HepG2 (cell line): ENCODE results near the gene PPP1R1A. TPM values are rescaled to one million over a fixed set of nuclear protein-coding genes. Genes with fewer than 3 reads are reported as not detected.

Experiments
- ATAC-seq: fragments of 200-7000 bp; cut with Tn5 transposase; 3 replicates; pipeline ENCODE4 v1.9.1; 2020; ENCODE audit warnings: mild to moderate bottlenecking, moderate library complexity
- BruUV-seq: library from RNA; stranded (reverse); fragments of 400-500 nt; replicated peaks from 2 replicates; lab custom pipeline; 2021; lab: Mats Ljungman, UMichigan
- CTCF ChIA-PET: fragments of 300-600 bp; formaldehyde crosslinking; extraction: SDS; loops from one replicate; lab custom pipeline; 2021; ENCODE audit warnings: low total read pairs, inconsistent platforms, low intra/inter-chr PET ratio; lab: Yijun Ruan, JAX
- POLR2A ChIA-PET: fragments of 350-600 bp; sonication (Branson Sonifier 250); formaldehyde crosslinking; loops from one replicate; lab custom pipeline; 2020; ENCODE audit warnings: antibody characterized with exemption, inconsistent platforms; lab: Yijun Ruan, JAX
- DNase-seq: peaks from one replicate; pipeline ENCODE4 v3.0.0-alpha.2; 2015; ENCODE audit warnings: low spot score
- FAIRE-seq: peaks from 3 replicates; lab custom pipeline; 2011; peaks lifted over from hg19 to GRCh38; lab: Jason Lieb, UNC
- H2AFZ ChIP-seq: one replicate; pipeline ENCODE4 v1.6.1; 2011; ENCODE audit warnings: low read length, inconsistent platforms
- H3K27ac ChIP-seq: fragments of 300-600 bp; 3 replicates; pipeline ENCODE4 v1.8.0; 2011; ENCODE audit warnings: mixed run types, mild to moderate bottlenecking, mixed read lengths, low read length, inconsistent platforms; ENCODE audit not compliant: insufficient read depth; ENCODE audit errors: extremely low read length
- H3K27me3 ChIP-seq, 2 experiments: fragments of 200-600 bp in 1 of 2; 2 replicates in 1 of 2; 3 replicates in 1 of 2; pipeline versions ENCODE4 v1.6.0 to v1.8.0; 2011; ENCODE audit warnings: low read length in 2 of 2, mild to moderate bottlenecking in 2 of 2, moderate library complexity in 2 of 2, inconsistent platforms in 1 of 2; ENCODE audit not compliant: insufficient read depth in 2 of 2, control insufficient read depth in 1 of 2
- H3K36me3 ChIP-seq, 2 experiments: fragments of 200-600 bp in 1 of 2; replicated peaks in 1 of 2; 2 replicates in 1 of 2; 3 replicates in 1 of 2; pipeline versions ENCODE4 v1.5.1 to v1.8.0; 2011; ENCODE audit warnings: low read length in 2 of 2, inconsistent platforms in 1 of 2; ENCODE audit not compliant: insufficient read depth in 2 of 2, control insufficient read depth in 1 of 2
- H3K4me1 ChIP-seq: 2 replicates; pipeline ENCODE4 v1.5.1; 2012; ENCODE audit warnings: low read length, inconsistent platforms; ENCODE audit not compliant: insufficient read depth
- H3K4me2 ChIP-seq: 2 replicates; pipeline ENCODE4 v1.6.0; 2011; ENCODE audit warnings: low read depth, low read length, inconsistent platforms
- H3K4me3 ChIP-seq, 3 experiments: fragments of 200-600 bp in 1 of 3; sonication (generic), shearing (Covaris generic) in 1 of 3; replicated peaks in 1 of 3; 2 replicates each; pipeline ENCODE4 v1.5.1; 2011 to 2016; ENCODE audit warnings: low read length in 3 of 3, inconsistent platforms in 2 of 3, low read depth in 2 of 3, mild to moderate bottlenecking in 2 of 3, control low read depth in 1 of 3, mixed read lengths in 1 of 3; ENCODE audit not compliant: insufficient read depth in 1 of 3
- H3K79me2 ChIP-seq: one replicate; pipeline ENCODE4 v1.6.1; 2011; ENCODE audit warnings: low read length, inconsistent platforms; ENCODE audit not compliant: insufficient read depth
- H3K9ac ChIP-seq: 2 replicates; pipeline ENCODE4 v1.6.0; 2011; ENCODE audit warnings: mild to moderate bottlenecking, low read depth, low read length, inconsistent platforms; ENCODE audit not compliant: insufficient read depth
- H3K9me3 ChIP-seq: 2 replicates; pipeline ENCODE4 v1.5.1; 2012; ENCODE audit warnings: mild to moderate bottlenecking, low read length
- H4K20me1 ChIP-seq: 2 replicates; pipeline ENCODE4 v1.6.0; 2011; ENCODE audit warnings: inconsistent platforms, mild to moderate bottlenecking, low read length, moderate library complexity; ENCODE audit not compliant: insufficient read depth
- DMAP1 ChIP-seq: IDR thresholded peaks from 2 replicates; pipeline ENCODE4 v1.6.1; 2016
- ERF ChIP-seq: IDR thresholded peaks from 2 replicates; pipeline ENCODE4 v1.6.1; 2018; ENCODE audit warnings: missing biosample characterization, missing genetic modification reagents
- FLYWCH1 ChIP-seq: sonication (generic); formaldehyde crosslinking; IDR thresholded peaks from 2 replicates; pipeline ENCODE4 v1.8.1; 2023; ENCODE audit warnings: mild to moderate bottlenecking, missing genetic modification reagents
- SIN3A ChIP-seq: IDR thresholded peaks from 2 replicates; pipeline ENCODE4 v1.6.1; 2011; ENCODE audit warnings: low read depth, mild to moderate bottlenecking, control low read depth, low read length, borderline replicate concordance
- TAF1 ChIP-seq: sonication (generic); formaldehyde crosslinking; IDR thresholded peaks from 2 replicates; pipeline ENCODE4 v1.4.0; 2020; ENCODE audit warnings: missing genetic modification reagents
- XRCC5 ChIP-seq: fragments of 200-400 bp; formaldehyde crosslinking; optimal IDR thresholded peaks from 2 replicates; pipeline ENCODE3; 2017; ENCODE audit warnings: mild to moderate bottlenecking, low read length
- ZBTB7B ChIP-seq: sonication (generic); formaldehyde crosslinking; IDR thresholded peaks from 2 replicates; pipeline ENCODE4 v1.4.0; 2020; ENCODE audit warnings: missing genetic modification reagents
- ZFP41 ChIP-seq: sonication (generic); formaldehyde crosslinking; IDR thresholded peaks from 2 replicates; pipeline ENCODE4 v1.4.0; 2020; ENCODE audit warnings: mild to moderate bottlenecking, missing genetic modification reagents, borderline replicate concordance
- ZIK1 ChIP-seq: sonication (generic); formaldehyde crosslinking; IDR thresholded peaks from 2 replicates; pipeline ENCODE4 v1.5.0; 2020; ENCODE audit warnings: mild to moderate bottlenecking, low read depth, missing genetic modification reagents, borderline replicate concordance
- ZNF530 ChIP-seq: sonication (generic); formaldehyde crosslinking; IDR thresholded peaks from 2 replicates; pipeline ENCODE4 v1.5.0; 2020; ENCODE audit warnings: low read depth, mild to moderate bottlenecking, missing genetic modification reagents
- ZNF552 ChIP-seq: sonication (generic); formaldehyde crosslinking; IDR thresholded peaks from 2 replicates; pipeline ENCODE4 v1.9.0; 2022; ENCODE audit warnings: missing genetic modification reagents, mild to moderate bottlenecking, borderline replicate concordance
- WGBS: methylation state at CpG from one replicate; pipeline ENCODE4 v1.1.6; 2017; ENCODE audit warnings: low lambda C conversion rate; 5-methylcytosine and 5-hydroxymethylcytosine counted together
- in situ Hi-C: cut with HindIII; loops from 2 replicates; pipeline ENCODE4 v1.10.0; 2017; ENCODE audit warnings: low pct_unique_long_range_greater_than_20kb; ENCODE audit not compliant: extremely low pct_ligation_motif_present
- intact Hi-C: fragments of 100-400 bp; cut with micrococcal nuclease; formaldehyde crosslinking; loops from one replicate; pipeline ENCODE4 v1.10.0; 2022; ENCODE audit not compliant: unreplicated experiment
- polyA plus RNA-seq, 8 experiments: library from polyadenylated mRNA; depleted of rRNA in 3 of 8; stranded (reverse) in 7 of 8; unstranded in 1 of 8; fragments of >200 nt; fragmentation: Illumina TruSeq in 4 of 8; extraction: Trizol in 4 of 8; gene quantifications; 2 replicates each; pipeline versions ENCODE4 v1.2.1 to v1.2.3, GENCODE V29; 2011 to 2016; ENCODE audit warnings: low read depth in 4 of 8, missing spikeins in 1 of 8, mixed read lengths in 1 of 8; ENCODE audit not compliant: insufficient read depth in 1 of 8
- total RNA-seq, 5 experiments: library from RNA; depleted of rRNA; stranded (reverse); fragments of >200 nt; fragmentation: Illumina TruSeq; extraction: Trizol; gene quantifications; 2 replicates each; pipeline ENCODE4 v1.2.3, GENCODE V29; 2016; ENCODE audit warnings: low read depth in 1 of 5
- TF ChIP-seq, protein P1 (sequence below): sonication (generic); formaldehyde crosslinking; IDR thresholded peaks from 2 replicates; pipeline ENCODE4 v1.5.0; 2020; ENCODE audit warnings: missing genetic modification reagents
- TF ChIP-seq, protein P2 (sequence below): sonication (generic); formaldehyde crosslinking; IDR thresholded peaks from 2 replicates; pipeline ENCODE4 v1.5.0; 2020; ENCODE audit warnings: missing genetic modification reagents, mild to moderate bottlenecking, borderline replicate concordance

Gene PPP1R1A
- total and polyA plus RNA-seq, 2 of the 13 experiments (the other 11 are each of a cell fraction or from before 2014, with no cell fraction given), result 0.20 TPM; not detected in 1

DNA sequence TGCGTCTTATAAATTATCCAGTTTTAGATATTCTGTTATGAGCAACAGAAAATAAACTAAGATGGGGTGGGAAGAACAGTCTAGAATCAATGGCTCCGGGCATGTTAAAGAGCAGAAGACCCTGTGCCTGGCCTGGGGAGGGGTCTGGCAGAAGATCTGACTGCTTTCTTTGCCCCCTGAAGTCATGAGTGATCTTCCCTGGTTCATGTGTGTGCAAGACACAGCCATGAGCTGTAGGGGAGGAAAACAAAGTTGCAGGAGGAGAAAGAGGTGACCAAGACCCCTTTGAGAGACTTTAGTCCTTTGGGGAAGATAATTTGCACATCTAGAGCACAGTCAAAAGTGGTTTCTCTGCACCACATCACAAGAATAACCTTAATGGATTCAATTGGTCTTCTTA lies 41.5 kb upstream of the PPP1R1A start:
- H3K9ac ChIP-seq, result no peak overlapping the region
- no peak for TF ChIP-seq ERF (CRISPR knock-in tag)
- no peak for TF ChIP-seq ZNF530 (CRISPR knock-in tag)
- TF ChIP-seq, protein P1, sequence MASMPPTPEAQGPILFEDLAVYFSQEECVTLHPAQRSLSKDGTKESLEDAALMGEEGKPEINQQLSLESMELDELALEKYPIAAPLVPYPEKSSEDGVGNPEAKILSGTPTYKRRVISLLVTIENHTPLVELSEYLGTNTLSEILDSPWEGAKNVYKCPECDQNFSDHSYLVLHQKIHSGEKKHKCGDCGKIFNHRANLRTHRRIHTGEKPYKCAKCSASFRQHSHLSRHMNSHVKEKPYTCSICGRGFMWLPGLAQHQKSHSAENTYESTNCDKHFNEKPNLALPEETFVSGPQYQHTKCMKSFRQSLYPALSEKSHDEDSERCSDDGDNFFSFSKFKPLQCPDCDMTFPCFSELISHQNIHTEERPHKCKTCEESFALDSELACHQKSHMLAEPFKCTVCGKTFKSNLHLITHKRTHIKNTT (CRISPR knock-in tag), result no peak
- no peak for TF ChIP-seq DMAP1 (CRISPR knock-in tag)
- no peak for TF ChIP-seq ZFP41 (CRISPR knock-in tag)
- TF ChIP-seq ZNF552 (CRISPR knock-in tag), result no peak
- TF ChIP-seq, protein P2, sequence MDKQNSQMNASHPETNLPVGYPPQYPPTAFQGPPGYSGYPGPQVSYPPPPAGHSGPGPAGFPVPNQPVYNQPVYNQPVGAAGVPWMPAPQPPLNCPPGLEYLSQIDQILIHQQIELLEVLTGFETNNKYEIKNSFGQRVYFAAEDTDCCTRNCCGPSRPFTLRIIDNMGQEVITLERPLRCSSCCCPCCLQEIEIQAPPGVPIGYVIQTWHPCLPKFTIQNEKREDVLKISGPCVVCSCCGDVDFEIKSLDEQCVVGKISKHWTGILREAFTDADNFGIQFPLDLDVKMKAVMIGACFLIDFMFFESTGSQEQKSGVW (CRISPR knock-in tag), result no peak
- no peak for TF ChIP-seq SIN3A
- TF ChIP-seq TAF1 (CRISPR knock-in tag), result no peak
- TF ChIP-seq FLYWCH1 (CRISPR knock-in tag), result no peak
- no peak for TF ChIP-seq ZIK1 (CRISPR knock-in tag)
- no peak for TF ChIP-seq ZBTB7B (CRISPR knock-in tag)
- TF ChIP-seq XRCC5, result no peak
- TF ChIP-seq, all 625 proteins: peak for 0
- DNase-seq (no peak), FAIRE-seq (no peak), ATAC-seq (no peak)
- Histone ChIP-seq H3K4me2 (no peak overlapping the region), H3K36me3 (no peaks in the 10 kb centered on the region), H3K27ac (no peak overlapping the region), H3K27me3 (peaks cover 3 to 15% of the 10 kb centered on the region in 2 experiments; a peak in 4 of 5 replicates), H3K4me3 (no peak overlapping the region), H4K20me1 (no peaks in the 10 kb centered on the region), H3K79me2 (no peaks in the 10 kb centered on the region), H3K4me1 (no peaks in the 10 kb centered on the region), H2AFZ (no peak overlapping the region), H3K9me3 (peaks cover 17% of the 10 kb centered on the region)
- in situ Hi-C loops, result no loop called here
- no TSS peak for BruUV-seq
- 15% methylated on average over 2 of the region's 2 CpGs for WGBS
- ChIA-PET CTCF (no interaction called here), POLR2A (no interaction called here)
- intact Hi-C loops, result no loop called here
